Fibroblast of lung (primary cell): ENCODE results near the gene TLE6. TPM values are rescaled to one million over a fixed set of nuclear protein-coding genes. Genes with fewer than 3 reads are reported as not detected.

Experiments used
- DNase-seq, 2 donors: peaks; one replicate each; pipeline versions ENCODE4 v3.0.0 to v3.0.0-alpha.2; 2010; ENCODE audit warnings: low read depth in 2 of 2
- H2AFZ ChIP-seq: 2 replicates; pipeline ENCODE4 v1.5.1; 2012; ENCODE audit warnings: low read length, control low read depth, inconsistent platforms
- H3K27ac ChIP-seq: 2 replicates; pipeline ENCODE4 v1.5.1; 2011; ENCODE audit warnings: low read length, control low read depth; ENCODE audit not compliant: insufficient read depth
- H3K27me3 ChIP-seq: 2 replicates; pipeline ENCODE4 v1.5.1; 2011; ENCODE audit warnings: mild to moderate bottlenecking, low read length; ENCODE audit not compliant: control insufficient read depth, insufficient read depth
- H3K36me3 ChIP-seq: 2 replicates; pipeline ENCODE4 v1.5.1; 2011; ENCODE audit warnings: low read length; ENCODE audit not compliant: control insufficient read depth, insufficient read depth
- H3K4me1 ChIP-seq: 2 replicates; pipeline ENCODE4 v1.5.1; 2011; ENCODE audit warnings: low read length; ENCODE audit not compliant: control insufficient read depth, insufficient read depth; ENCODE audit errors: extremely low read depth
- H3K4me2 ChIP-seq: 2 replicates; pipeline ENCODE4 v1.5.1; 2011; ENCODE audit warnings: low read length, control low read depth; ENCODE audit not compliant: insufficient read depth; ENCODE audit errors: extremely low read depth
- H3K4me3 ChIP-seq, 4 experiments: fragments of 200-600 bp in 1 of 4; sonication (generic) in 1 of 4; replicated peaks in 1 of 4; 2 replicates each; pipeline ENCODE4 v1.5.1; 2011 to 2016; ENCODE audit warnings: low read length in 4 of 4, low read depth in 3 of 4, mild to moderate bottlenecking in 3 of 4, control low read depth in 2 of 4, inconsistent platforms in 1 of 4, mixed read lengths in 1 of 4; ENCODE audit not compliant: insufficient read depth in 1 of 4; ENCODE audit errors: control extremely low read depth in 1 of 4
- H3K79me2 ChIP-seq: 2 replicates; pipeline ENCODE4 v1.5.1; 2012; ENCODE audit warnings: mild to moderate bottlenecking, low read length, inconsistent platforms; ENCODE audit not compliant: control insufficient read depth, insufficient read depth
- H3K9ac ChIP-seq: 2 replicates; pipeline ENCODE4 v1.5.1; 2011; ENCODE audit warnings: mild to moderate bottlenecking, low read length, control low read depth; ENCODE audit not compliant: insufficient read depth
- H3K9me3 ChIP-seq: 2 replicates; pipeline ENCODE4 v1.5.1; 2012; ENCODE audit warnings: low read depth, low read length; ENCODE audit not compliant: control insufficient read depth, insufficient read depth
- H4K20me1 ChIP-seq: 2 replicates; pipeline ENCODE4 v1.5.1; 2011; ENCODE audit warnings: low read length; ENCODE audit not compliant: control insufficient read depth, insufficient read depth; ENCODE audit errors: extremely low read depth
- CTCF ChIP-seq, 2 donors: IDR thresholded peaks in 1 of 2; conservative IDR thresholded peaks in 1 of 2; 1 replicate in 1 of 2; 2 replicates in 1 of 2; pipeline ENCODE4 v1.5.1; 2011 to 2012; ENCODE audit warnings: low read length in 2 of 2, control low read depth in 1 of 2, inconsistent platforms in 1 of 2, low read depth in 1 of 2, mild to moderate bottlenecking in 1 of 2
- EZH2 ChIP-seq: IDR thresholded peaks from 2 replicates; pipeline ENCODE4 v1.5.1; 2012; ENCODE audit warnings: low read length, control low read depth, mild to moderate bottlenecking; ENCODE audit errors: missing control alignments
- polyA plus RNA-seq, 2 donors: library from polyadenylated mRNA; depleted of rRNA in 1 of 2; stranded (reverse) in 1 of 2; unstranded in 1 of 2; fragments of >200 nt; gene quantifications; 2 replicates each; pipeline ENCODE4 v1.2.1, GENCODE V29; 2011 to 2012; ENCODE audit warnings: missing spikeins in 1 of 2
- total RNA-seq: library from RNA; depleted of rRNA; stranded (reverse); fragments of >200 nt; gene quantifications from 2 replicates; pipeline ENCODE4 v1.2.1, GENCODE V29; 2014

Gene TLE6
- total and polyA plus RNA-seq, 2 donors (not counting 1 experiment from before 2014, with no cell fraction given), result 0.56 to 1.7 TPM

GRCh38 chr19:2967972-2968371 is 9.4 kb upstream of the TLE6 start:
- H2AFZ ChIP-seq, result no peak overlapping the region
- H3K9ac ChIP-seq, result no peak overlapping the region
- H3K4me2 ChIP-seq, result no peak overlapping the region
- H3K27ac ChIP-seq, result no peak overlapping the region
- no peaks in the 10 kb centered on the region for H3K4me1 ChIP-seq
- H4K20me1 ChIP-seq, result no peaks in the 10 kb centered on the region
- H3K27me3 ChIP-seq, result no peaks in the 10 kb centered on the region
- no peak for TF ChIP-seq EZH2
- no peak for TF ChIP-seq CTCF (conservative IDR thresholded peaks at IDR 0.05 in 1 of 2, IDR thresholded peaks at IDR 0.05 in 1 of 2; ENCODE audit: low read depth in 1 of 2, low read length in 2 of 2)
- no peaks in the 10 kb centered on the region for H3K9me3 ChIP-seq
- no peaks in the 10 kb centered on the region for H3K36me3 ChIP-seq
- DNase-seq, result no peak
- H3K79me2 ChIP-seq, result no peaks in the 10 kb centered on the region
- no peak overlapping the region for H3K4me3 ChIP-seq

GRCh38 chr19:2969104-2969504 is 8.3 kb upstream of the TLE6 start:
- H2AFZ ChIP-seq, result no peak overlapping the region
- no peaks in the 10 kb centered on the region for H3K9me3 ChIP-seq
- DNase-seq, result peak; percentile 11 to 65
- H3K4me3 ChIP-seq, result no peak overlapping the region
- no peaks in the 10 kb centered on the region for H3K4me1 ChIP-seq
- H3K79me2 ChIP-seq, result no peaks in the 10 kb centered on the region
- no peaks in the 10 kb centered on the region for H3K27me3 ChIP-seq
- no peak overlapping the region for H3K4me2 ChIP-seq
- H3K36me3 ChIP-seq, result no peaks in the 10 kb centered on the region
- no peak overlapping the region for H3K27ac ChIP-seq
- no peaks in the 10 kb centered on the region for H4K20me1 ChIP-seq
- no peak overlapping the region for H3K9ac ChIP-seq
- TF ChIP-seq EZH2 (no peak), CTCF (conservative IDR thresholded peaks at IDR 0.05 in 1 of 2, IDR thresholded peaks at IDR 0.05 in 1 of 2; ENCODE audit: low read depth in 1 of 2, low read length in 2 of 2) (no peak)

- no peaks in the 10 kb centered on the region for H3K9me3 ChIP-seq
- H4K20me1 ChIP-seq, result no peaks in the 10 kb centered on the region
- no peak overlapping the region for H2AFZ ChIP-seq
- H3K4me1 ChIP-seq, result no peaks in the 10 kb centered on the region
- H3K27ac ChIP-seq, result no peak overlapping the region
- no peak overlapping the region for H3K4me3 ChIP-seq
- H3K36me3 ChIP-seq, result no peaks in the 10 kb centered on the region
- DNase-seq, result peak; percentile 8 to 71
- H3K27me3 ChIP-seq, result no peaks in the 10 kb centered on the region
- H3K9ac ChIP-seq, result no peak overlapping the region
- H3K4me2 ChIP-seq, result no peak overlapping the region
- H3K79me2 ChIP-seq, result no peaks in the 10 kb centered on the region
- TF ChIP-seq CTCF (conservative IDR thresholded peaks at IDR 0.05 in 1 of 2, IDR thresholded peaks at IDR 0.05 in 1 of 2; ENCODE audit: low read depth in 1 of 2, low read length in 2 of 2), result no peak
- TF ChIP-seq EZH2, result no peak
These were observed 7.0 kb upstream of the TLE6 start for GRCh38 chr19:2970201-2970835.
